Vagina (tissue), 2 donors: ENCODE data around the gene PVALB.
A peak's percentile ranks its signal among the peaks of the same experiment; 100 is the strongest.

Source experiments
- CTCF ChIP-seq, 3 experiments: fragments of 450-650 bp in 2 of 3; fragments of 200-600 bp in 1 of 3; sonication (generic) in 1 of 3; IDR thresholded peaks; one replicate each; pipeline ENCODE4 v1.5.1; 2017 to 2019; ENCODE audit warnings: antibody characterized with exemption in 3 of 3, mild to moderate bottlenecking in 2 of 3, moderate library complexity in 2 of 3
- POLR2AphosphoS5 ChIP-seq, 2 donors: sonication (generic); formaldehyde crosslinking; IDR thresholded peaks; one replicate each; pipeline ENCODE4 v1.9.0; 2017; ENCODE audit warnings: antibody characterized with exemption in 2 of 2, mild to moderate bottlenecking in 2 of 2, low read depth in 1 of 2; ENCODE audit not compliant: insufficient read depth in 1 of 2

- TF ChIP-seq POLR2AphosphoS5 (IDR thresholded peaks at IDR 0.05; ENCODE audit: insufficient read depth in 1 of 2, low read depth in 1 of 2) = peak in 1 of 2 donors; percentile 81
- no peak for TF ChIP-seq CTCF (IDR thresholded peaks at IDR 0.05)
Measured at GRCh38 chr22:36860017-36860416, 43.2 kb upstream of the PVALB start.
